Rectal smooth muscle tissue (tissue), 1 donor: ENCODE data around the gene ADM5.

ENCODE experiments used
- H3K27ac ChIP-seq: one replicate; pipeline ENCODE4 v1.7.0; 2013; ENCODE audit warnings: low read depth, low read length, inconsistent platforms
- H3K27me3 ChIP-seq: one replicate; pipeline ENCODE4 v1.7.0; 2013; ENCODE audit warnings: low read length; ENCODE audit not compliant: control insufficient read depth, insufficient read depth
- H3K36me3 ChIP-seq: one replicate; pipeline ENCODE4 v1.7.0; 2013; ENCODE audit warnings: low read length; ENCODE audit not compliant: control insufficient read depth, insufficient read depth
- H3K4me1 ChIP-seq: one replicate; pipeline ENCODE4 v1.7.0; 2013; ENCODE audit warnings: low read length; ENCODE audit not compliant: control insufficient read depth, insufficient read depth
- H3K4me3 ChIP-seq: one replicate; pipeline ENCODE4 v1.7.0; 2013; ENCODE audit warnings: low read length
- H3K9ac ChIP-seq: one replicate; pipeline ENCODE4 v1.7.0; 2013; ENCODE audit warnings: low read length

Gene ADM5

DNA sequence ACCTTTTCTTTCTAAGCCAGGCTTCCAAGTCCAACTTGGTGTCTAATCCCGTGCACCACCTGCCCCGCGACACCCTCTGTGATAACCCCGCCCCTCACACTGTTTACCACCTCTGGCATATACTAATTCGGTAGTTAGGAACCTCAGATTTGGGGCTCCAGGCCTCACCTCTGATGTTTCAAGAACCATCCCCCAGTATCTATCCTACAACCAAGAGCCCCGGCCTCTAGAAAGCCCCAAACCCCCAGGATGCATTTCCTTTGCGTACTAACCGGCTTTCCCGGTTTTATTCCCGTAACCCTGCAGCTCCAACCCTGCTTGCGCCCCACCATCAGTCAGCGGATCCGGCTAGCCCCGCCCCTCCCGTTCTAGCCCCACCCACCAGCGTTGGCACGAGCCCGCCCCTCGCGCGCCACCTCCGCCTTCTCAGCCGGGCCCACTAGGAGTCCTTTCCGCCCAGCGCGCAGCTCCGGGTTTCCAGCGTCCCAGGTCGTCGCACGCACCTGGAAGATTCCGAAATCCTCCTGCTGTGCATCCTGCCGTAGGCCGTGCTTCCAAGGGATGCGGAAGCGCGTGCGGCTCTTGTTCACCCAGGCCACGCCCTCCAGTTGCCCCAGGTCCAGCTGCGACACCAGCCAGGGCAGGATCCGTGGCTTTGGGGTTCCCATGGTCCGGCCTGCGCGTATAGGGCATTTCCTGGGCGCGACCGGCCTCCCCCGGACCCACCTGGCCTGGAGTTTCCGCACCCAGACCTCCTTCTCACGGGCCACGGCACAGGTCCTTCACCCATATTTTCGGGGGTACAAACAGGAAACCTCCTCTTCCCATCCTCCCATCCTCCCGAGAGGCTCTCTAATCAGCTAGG is 25.0 kb upstream of the ADM5 start:
- Histone ChIP-seq H3K9ac (peak overlapping the region; percentile 73), H3K36me3 (peaks cover 13% of the 10 kb centered on the region), H3K27ac (peak overlapping the region; percentile 82), H3K27me3 (no peaks in the 10 kb centered on the region), H3K4me1 (peaks cover 5% of the 10 kb centered on the region), H3K4me3 (peak overlapping the region; percentile 82)

DNA sequence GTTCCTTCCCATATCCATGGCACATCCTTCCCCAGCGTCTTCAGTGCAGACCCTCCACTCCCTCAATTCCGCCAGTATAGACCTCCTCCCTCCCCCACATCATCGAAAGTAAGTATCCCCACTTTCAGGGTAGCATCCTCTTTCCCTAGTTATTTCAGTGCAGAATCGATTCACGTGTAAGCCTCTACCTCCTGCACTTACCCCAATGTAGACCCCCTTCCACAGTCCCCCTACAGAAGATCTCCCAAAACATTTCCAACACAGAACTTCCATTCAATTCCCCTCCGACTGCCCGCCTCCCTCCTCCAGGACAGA is 24.4 kb upstream of the ADM5 start:
- H3K27me3 ChIP-seq = no peaks in the 10 kb centered on the region
- H3K27ac ChIP-seq = peak overlapping the region; percentile 82
- H3K36me3 ChIP-seq = peaks cover 13% of the 10 kb centered on the region
- peak overlapping the region; percentile 73 for H3K9ac ChIP-seq
- H3K4me3 ChIP-seq = peak overlapping the region; percentile 82
- H3K4me1 ChIP-seq = peaks cover 5% of the 10 kb centered on the region

DNA sequence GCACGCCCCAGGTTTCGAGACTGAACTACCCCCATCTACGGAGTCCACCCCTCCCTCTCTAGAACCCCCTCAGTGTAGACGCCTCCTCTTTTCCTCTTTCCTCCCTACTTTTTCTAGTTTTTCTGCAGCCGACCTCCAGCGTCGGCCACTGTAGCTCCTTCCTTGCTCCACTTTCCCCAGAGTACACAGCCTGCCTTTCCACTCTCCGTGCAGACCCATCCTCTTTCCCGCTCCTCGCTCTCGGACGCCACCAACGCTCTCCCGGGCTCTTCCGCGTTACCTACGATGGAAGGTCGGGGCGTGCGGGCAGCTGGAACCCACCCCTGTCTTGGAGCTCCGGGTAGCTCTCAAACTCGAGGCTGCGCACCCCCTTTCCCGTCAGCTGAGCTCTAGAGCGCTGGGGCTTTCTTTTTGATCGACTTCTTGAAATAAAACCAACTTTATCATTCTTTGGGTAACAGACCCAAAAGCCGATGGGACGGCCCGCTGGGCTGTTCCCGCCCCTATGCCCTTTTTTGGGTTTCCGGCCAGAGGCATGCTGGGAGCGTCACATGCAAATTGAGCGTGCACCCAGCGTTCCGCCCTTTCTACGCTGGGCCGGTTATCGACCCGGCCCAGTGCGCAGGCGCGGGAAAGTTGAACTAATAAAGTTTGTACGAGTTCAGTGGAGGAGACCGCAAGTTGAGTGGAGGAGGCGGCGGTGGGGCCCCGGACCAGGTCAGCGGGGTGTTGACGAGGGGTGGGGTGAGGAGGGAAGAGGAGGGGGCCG is 23.9 kb upstream of the ADM5 start, which contains the start of the genes BCL2L12 and IRF3:
BCL2L12 (plus strand) TSS at position 583 of the 769 bp plus-strand sequence. CDS start 760 bp downstream, outside the sequence.
IRF3 (minus strand) TSS at position 507 of the 769 bp plus-strand sequence. CDS start 1,019 bp downstream, outside the sequence.
- peaks cover 12% of the 10 kb centered on the region for H3K36me3 ChIP-seq
- H3K4me1 ChIP-seq = peaks cover 5% of the 10 kb centered on the region
- peak within 1 kb of the TSS; percentile 82 for H3K4me3 ChIP-seq
- no peaks in the 10 kb centered on the region for H3K27me3 ChIP-seq
- H3K27ac ChIP-seq = peak within 1 kb of the TSS; percentile 82
- peak within 1 kb of the TSS; percentile 73 for H3K9ac ChIP-seq

DNA sequence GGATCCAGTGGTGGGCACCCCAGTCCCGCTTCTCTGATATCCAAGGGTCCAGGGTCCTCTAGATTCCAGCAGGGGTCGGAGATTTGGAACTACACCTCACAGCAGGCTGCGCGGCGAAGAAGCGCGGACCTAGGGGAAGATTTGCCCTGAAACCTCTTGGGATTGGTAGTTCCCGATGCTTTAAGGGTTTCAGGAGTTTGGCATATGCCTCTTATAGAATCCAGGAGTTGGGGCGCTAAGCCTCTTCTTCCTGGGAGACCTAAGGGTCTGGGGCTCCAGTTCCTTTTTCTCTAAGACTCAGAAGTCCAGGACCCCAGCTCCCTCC is 23.3 kb upstream of the ADM5 start:
- H3K27me3 ChIP-seq = no peaks in the 10 kb centered on the region
- H3K9ac ChIP-seq = peak overlapping the region; percentile 53
- H3K4me3 ChIP-seq = peak overlapping the region; percentile 72
- H3K4me1 ChIP-seq = peaks cover 5% of the 10 kb centered on the region
- H3K27ac ChIP-seq = peak overlapping the region; percentile 82
- peaks cover 10% of the 10 kb centered on the region for H3K36me3 ChIP-seq

DNA sequence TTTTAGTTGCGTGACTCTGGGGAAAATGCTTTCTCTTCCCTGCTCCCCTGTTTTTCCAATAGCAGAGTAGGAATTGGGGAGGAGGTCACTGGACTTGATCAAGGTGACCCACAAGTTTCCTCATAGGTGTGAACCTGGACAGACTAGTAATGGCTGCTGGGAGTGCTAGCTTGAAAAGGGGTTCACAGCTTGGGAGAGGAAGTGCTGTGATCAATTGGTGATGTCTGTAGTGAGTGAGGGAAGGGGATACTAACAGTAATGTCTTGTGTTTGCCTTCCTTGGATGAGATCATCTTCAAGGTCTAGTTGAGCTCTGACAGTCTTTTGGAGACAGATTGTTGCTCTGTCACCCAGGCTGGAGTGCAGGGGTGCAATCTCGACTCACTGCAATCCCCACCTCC is 21.9 kb upstream of the ADM5 start:
- Histone ChIP-seq H3K4me3 (no peak overlapping the region), H3K27ac (no peak overlapping the region), H3K9ac (no peak overlapping the region), H3K27me3 (no peaks in the 10 kb centered on the region), H3K4me1 (peaks cover 5% of the 10 kb centered on the region), H3K36me3 (peaks cover 3% of the 10 kb centered on the region)

DNA sequence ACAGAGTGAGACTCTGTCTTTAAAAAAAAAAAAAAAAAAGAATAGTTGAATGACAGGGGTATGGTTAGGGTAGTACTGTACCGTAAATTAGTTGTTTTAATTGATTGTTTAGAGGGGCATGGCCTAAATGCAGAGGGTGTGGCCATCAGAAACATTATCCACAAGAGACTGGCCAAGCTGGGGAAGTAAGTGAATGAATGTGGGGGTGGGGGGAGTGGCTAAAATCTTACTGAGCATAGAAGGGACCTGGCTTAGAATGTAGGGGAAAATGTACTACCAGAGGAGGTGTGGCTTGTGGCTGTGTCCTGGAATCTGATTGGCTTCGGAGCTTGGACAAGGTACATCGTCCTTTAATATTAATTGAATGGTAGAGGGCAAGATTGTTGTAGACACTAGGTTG is 19.9 kb upstream of the ADM5 start:
- Histone ChIP-seq H3K27me3 (no peaks in the 10 kb centered on the region), H3K9ac (no peak overlapping the region), H3K27ac (no peak overlapping the region), H3K4me1 (peaks cover 5% of the 10 kb centered on the region), H3K4me3 (no peak overlapping the region), H3K36me3 (no peaks in the 10 kb centered on the region)

DNA sequence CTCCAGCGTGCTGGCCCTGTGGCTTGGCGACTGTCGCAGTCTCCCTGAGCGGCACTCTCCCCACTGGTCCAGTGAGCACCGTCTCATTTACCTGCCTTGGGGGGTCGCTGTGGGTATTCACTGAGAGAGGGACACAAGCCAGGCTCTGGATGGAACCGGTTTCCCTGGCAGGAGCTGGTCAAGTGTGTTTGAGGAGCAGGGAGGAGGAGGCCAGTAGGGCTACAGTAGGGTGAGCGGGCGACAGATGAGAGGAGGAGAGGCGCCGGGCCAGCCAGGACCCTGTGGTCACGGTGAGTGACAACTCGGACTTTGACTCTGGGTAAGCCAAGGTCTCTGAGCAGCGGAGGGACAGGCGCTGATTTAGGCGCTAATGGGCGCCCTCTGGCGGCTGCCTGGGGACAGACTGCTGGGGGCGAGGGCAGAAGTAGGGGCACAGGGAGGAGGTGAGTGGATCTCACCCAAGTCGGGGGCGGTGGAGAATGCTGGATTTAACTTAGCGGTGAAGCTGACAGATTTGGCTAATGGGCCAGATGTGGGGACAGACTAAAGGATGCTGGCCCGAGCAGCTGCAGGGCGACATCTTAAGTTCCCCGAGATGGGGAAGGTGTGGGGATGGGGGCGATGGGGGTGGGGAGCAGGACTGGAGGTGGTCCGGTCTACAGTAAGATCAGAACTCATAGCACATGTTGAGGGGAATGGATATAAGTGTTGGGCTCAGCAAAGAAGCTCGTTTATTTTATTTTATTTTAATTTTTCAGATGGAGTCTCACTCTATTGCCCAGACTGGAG is 17.1 kb upstream of the ADM5 start:
- H3K9ac ChIP-seq = no peak overlapping the region
- no peak overlapping the region for H3K27ac ChIP-seq

DNA sequence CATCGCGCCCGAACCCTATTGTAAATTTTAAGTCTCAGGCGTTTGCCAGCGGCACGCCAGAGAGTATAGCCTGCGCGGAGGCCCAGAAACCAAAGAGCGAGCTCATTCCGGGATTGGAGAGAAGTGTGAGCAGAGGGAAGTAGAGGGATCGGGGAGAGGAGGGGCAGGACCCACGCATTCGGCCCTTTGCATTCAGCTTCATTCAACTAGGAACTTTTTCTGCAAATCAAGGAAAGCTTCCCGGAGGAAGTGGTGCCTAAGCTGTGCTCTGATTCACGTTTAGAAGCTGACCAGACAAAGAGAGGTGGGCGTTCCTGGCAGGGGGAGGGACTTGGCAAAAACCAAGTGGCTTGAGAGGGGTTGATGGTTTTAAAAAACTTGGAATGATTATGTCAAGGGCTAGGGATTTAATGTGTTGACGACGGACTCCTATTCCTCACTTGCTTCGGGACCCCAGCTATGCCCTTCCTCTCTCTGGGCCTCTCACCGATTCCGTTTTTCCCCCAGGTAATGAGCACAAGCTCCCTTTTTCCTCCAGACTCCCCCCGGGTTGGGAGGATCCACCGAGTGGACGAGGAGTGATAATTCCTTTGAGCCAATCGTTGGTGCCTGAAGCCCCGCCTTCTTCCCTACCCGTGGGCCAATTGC is 13.1 kb upstream of the ADM5 start:
- Histone ChIP-seq H3K4me1 (peaks cover 6% of the 10 kb centered on the region), H3K4me3 (peak overlapping the region; percentile 75), H3K36me3 (no peaks in the 10 kb centered on the region), H3K27ac (peak overlapping the region; percentile 98), H3K9ac (peak overlapping the region; percentile 75), H3K27me3 (no peaks in the 10 kb centered on the region)

More for the DNA sequence above, 17.1 kb upstream of the ADM5 start:
- H3K4me3 ChIP-seq = peak overlapping the region; percentile 38
- H3K36me3 ChIP-seq = no peaks in the 10 kb centered on the region
- no peaks in the 10 kb centered on the region for H3K4me1 ChIP-seq
- H3K27me3 ChIP-seq = no peaks in the 10 kb centered on the region

DNA sequence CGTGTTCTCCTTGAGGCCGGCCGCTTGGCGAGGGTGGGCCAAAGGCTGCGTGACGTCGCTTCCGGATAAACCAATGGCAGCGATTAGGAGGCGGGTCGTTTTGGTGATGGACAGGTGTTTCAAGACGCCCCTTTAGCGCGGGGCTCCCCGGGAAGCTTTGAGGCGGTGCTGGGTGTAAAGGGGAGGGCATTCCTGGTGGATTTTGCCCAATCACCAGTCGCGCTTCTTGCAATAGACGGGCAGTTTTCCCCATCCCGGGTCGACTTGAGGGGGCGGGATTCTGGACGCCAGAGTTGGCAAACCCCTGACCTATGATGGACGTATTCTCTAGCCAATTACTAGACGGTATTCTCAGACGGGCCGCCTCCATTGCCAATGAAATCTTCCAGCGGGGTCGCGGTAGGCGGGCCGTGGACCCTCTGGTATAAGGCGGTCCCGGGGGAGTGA is 12.6 kb upstream of the ADM5 start:
- peak overlapping the region; percentile 97 for H3K4me3 ChIP-seq
- H3K4me1 ChIP-seq = peaks cover 6% of the 10 kb centered on the region
- H3K36me3 ChIP-seq = peaks cover 1% of the 10 kb centered on the region
- H3K9ac ChIP-seq = no peak overlapping the region
- peak overlapping the region; percentile 98 for H3K27ac ChIP-seq
- H3K27me3 ChIP-seq = no peaks in the 10 kb centered on the region

DNA sequence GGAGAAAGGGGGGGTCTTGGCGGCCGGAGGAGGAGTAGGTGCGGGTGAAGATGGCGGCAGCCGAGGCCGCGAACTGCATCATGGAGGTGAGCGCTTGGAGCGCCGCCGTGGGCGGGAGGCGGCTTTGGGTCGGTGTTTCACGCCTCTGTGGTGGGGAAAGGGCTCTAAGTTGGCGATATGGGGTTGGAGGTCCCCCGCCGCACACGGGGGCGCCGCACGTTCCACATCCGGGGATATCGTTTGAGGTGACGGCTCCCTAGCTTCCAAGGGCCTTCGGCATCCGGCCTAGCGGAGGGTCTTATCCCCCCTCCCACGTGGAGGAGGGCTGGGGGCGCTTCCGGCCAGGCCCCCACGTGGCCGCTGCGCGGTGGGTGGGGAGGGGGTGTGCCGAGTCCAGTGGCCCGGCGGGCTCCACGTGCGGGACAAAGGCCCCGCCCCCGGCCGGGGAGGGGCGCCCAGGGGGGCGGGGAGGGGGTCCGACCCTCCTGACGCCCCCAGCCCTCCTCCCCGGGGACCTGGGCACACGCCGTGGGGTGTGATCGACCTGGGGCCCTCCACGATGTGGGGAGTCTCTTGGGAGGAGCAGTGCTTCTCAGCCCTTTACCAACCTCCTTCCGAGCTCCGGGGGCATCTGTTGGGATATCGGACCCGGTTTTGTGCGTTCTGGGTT is 12.0 kb upstream of the ADM5 start, which contains the start of gene PRMT1:
PRMT1 (plus strand) TSS at position 41 of the 670 bp plus-strand sequence; CDS start at position 51, 10 bp downstream.
- H3K4me3 ChIP-seq = peak within 1 kb of the TSS; percentile 97
- peaks cover 6% of the 10 kb centered on the region for H3K4me1 ChIP-seq
- H3K27ac ChIP-seq = peak within 1 kb of the TSS; percentile 98
- H3K9ac ChIP-seq = peak within 1 kb of the TSS; percentile 92
- H3K27me3 ChIP-seq = no peaks in the 10 kb centered on the region
- H3K36me3 ChIP-seq = peaks cover 7% of the 10 kb centered on the region

DNA sequence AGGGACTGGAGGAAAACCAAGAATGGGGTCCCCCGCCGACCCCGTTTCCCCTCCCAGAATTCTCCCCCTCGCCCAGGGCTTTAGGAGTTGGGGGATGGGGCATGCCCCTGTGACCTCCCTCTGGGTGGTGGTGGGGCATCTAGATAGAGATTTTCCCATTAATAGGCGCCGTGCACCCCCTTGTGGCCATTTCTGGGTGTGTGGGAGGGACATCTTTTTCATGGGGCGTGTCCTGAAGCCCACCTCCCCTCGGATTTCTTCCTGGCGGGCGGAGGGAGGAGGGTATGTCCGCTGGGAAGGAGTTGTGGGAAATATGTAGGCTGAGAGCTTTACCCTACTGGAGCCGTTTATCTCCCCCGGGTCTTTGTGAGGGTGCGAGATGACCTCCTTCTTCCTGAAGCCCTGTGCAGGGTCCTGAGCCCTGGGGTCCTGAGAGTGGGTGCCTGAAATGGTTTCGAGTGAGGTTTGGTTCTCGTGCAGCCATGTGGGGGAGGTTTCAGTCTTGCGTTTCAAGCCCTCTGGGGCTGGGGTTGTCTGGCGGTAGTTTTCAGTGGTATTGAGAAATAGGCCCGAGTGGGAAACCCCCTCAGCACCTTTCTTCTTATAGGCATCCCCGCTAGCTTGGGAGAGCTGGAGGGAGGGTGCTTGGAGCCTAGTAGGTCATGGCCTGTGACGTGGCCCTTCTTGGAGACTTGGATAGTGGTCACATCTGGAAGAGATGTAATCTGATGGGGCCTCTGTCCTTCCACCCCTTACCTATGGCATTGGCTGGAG is 11.3 kb upstream of the ADM5 start:
- no peaks in the 10 kb centered on the region for H3K27me3 ChIP-seq
- H3K27ac ChIP-seq = peak overlapping the region; percentile 94
- peaks cover 6% of the 10 kb centered on the region for H3K4me1 ChIP-seq
- peaks cover 8% of the 10 kb centered on the region for H3K36me3 ChIP-seq
- H3K9ac ChIP-seq = peak overlapping the region; percentile 27
- H3K4me3 ChIP-seq = peak overlapping the region; percentile 97
